Measurements from ENCODE around the gene ROBO1.

ROBO1 gene

DNA sequence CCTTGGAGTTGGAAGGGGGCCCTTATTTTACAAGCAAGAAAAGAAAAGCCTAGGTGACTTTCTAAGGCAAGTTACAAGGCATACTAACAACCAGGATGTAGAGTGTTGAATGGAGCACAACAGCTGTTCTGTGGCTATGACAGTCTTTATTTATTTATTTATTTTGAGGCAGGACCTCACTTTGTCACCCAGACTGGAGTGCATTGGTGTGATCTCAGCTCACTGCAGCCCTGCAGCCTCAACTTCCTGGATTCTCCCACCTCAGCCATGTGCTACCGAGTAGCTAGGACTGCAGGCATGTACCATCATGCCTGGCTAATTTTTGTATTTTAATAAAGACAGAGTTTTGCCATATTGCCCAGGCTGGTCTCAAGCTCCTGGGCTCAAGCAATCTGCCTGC, 973.4 kb downstream of the ROBO1 start:
- Histone ChIP-seq H3K4me3 (ENCODE audit: low read depth in 1 of 2, low read length in 2 of 2) (no peak overlapping the region), H3K27me3 (ENCODE audit: insufficient read depth, low read length, poor library complexity) (no peaks in the 10 kb centered on the region), H3K9me3 (ENCODE audit: insufficient read depth, low read length, severe bottlenecking) (no peaks in the 10 kb centered on the region), H4K20me1 (ENCODE audit: insufficient read depth, low read length) (no peaks in the 10 kb centered on the region), H3K9ac (ENCODE audit: low read depth, low read length) (no peak overlapping the region), H3K79me2 (ENCODE audit: insufficient read depth, low read length) (no peaks in the 10 kb centered on the region), H3K4me1 (ENCODE audit: insufficient read depth, low read length) (no peaks in the 10 kb centered on the region), H3K4me2 (ENCODE audit: insufficient read depth, low read length) (no peak overlapping the region), H3K27ac (ENCODE audit: low read length) (no peak overlapping the region), H3K36me3 (ENCODE audit: insufficient read depth, low read length) (no peaks in the 10 kb centered on the region), H2AFZ (ENCODE audit: low read depth, low read length) (no peak overlapping the region)
- ATAC-seq (ENCODE audit: insufficient read depth, low read depth) (no peak), DNase-seq (no peak)
- TF ChIP-seq, protein P1, sequence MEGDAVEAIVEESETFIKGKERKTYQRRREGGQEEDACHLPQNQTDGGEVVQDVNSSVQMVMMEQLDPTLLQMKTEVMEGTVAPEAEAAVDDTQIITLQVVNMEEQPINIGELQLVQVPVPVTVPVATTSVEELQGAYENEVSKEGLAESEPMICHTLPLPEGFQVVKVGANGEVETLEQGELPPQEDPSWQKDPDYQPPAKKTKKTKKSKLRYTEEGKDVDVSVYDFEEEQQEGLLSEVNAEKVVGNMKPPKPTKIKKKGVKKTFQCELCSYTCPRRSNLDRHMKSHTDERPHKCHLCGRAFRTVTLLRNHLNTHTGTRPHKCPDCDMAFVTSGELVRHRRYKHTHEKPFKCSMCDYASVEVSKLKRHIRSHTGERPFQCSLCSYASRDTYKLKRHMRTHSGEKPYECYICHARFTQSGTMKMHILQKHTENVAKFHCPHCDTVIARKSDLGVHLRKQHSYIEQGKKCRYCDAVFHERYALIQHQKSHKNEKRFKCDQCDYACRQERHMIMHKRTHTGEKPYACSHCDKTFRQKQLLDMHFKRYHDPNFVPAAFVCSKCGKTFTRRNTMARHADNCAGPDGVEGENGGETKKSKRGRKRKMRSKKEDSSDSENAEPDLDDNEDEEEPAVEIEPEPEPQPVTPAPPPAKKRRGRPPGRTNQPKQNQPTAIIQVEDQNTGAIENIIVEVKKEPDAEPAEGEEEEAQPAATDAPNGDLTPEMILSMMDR (IDR thresholded peaks at IDR 0.05; ENCODE audit: borderline replicate concordance, extremely low read depth, low read length, poor library complexity, severe bottlenecking) = no peak
- no peak for TF ChIP-seq EZH2 (IDR thresholded peaks at IDR 0.05; ENCODE audit: borderline replicate concordance, low read depth, low read length, severe bottlenecking)

DNA sequence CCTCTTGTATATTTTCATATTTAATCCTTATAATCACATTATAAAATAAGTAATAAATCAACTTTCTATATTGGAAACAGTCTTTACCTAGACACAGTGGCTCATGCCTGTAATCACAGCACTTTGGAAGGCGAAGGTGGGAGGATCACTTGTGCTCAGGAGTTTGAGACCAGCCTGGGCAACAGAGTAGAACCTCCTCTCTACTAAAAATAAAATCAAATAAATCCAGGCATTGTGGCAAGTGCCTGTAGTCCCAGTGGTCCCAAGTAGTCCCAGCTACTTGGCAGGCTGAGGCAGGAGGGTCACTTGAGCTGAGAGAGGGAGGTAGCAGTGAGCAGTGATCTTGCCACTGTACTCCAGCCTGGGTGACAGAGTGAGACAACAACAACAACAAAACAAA, 975.1 kb downstream of the ROBO1 start:
- no peaks in the 10 kb centered on the region for H3K27me3 ChIP-seq (ENCODE audit: insufficient read depth, low read length, poor library complexity)
- no peaks in the 10 kb centered on the region for H3K9me3 ChIP-seq (ENCODE audit: insufficient read depth, low read length, severe bottlenecking)
- no peak overlapping the region for H3K4me3 ChIP-seq (ENCODE audit: low read depth in 1 of 2, low read length in 2 of 2)
- H3K36me3 ChIP-seq (ENCODE audit: insufficient read depth, low read length) = no peaks in the 10 kb centered on the region
- no peak overlapping the region for H3K9ac ChIP-seq (ENCODE audit: low read depth, low read length)
- H2AFZ ChIP-seq (ENCODE audit: low read depth, low read length) = no peak overlapping the region
- TF ChIP-seq, protein P1 (IDR thresholded peaks at IDR 0.05; ENCODE audit: borderline replicate concordance, extremely low read depth, low read length, poor library complexity, severe bottlenecking) = no peak
- no peak for TF ChIP-seq EZH2 (IDR thresholded peaks at IDR 0.05; ENCODE audit: borderline replicate concordance, low read depth, low read length, severe bottlenecking)
- DNase-seq = no peak
- ATAC-seq (ENCODE audit: insufficient read depth, low read depth) = no peak
- H3K4me2 ChIP-seq (ENCODE audit: insufficient read depth, low read length) = no peak overlapping the region
- H3K4me1 ChIP-seq (ENCODE audit: insufficient read depth, low read length) = no peaks in the 10 kb centered on the region
- no peaks in the 10 kb centered on the region for H3K79me2 ChIP-seq (ENCODE audit: insufficient read depth, low read length)
- no peak overlapping the region for H3K27ac ChIP-seq (ENCODE audit: low read length)
- H4K20me1 ChIP-seq (ENCODE audit: insufficient read depth, low read length) = no peaks in the 10 kb centered on the region

DNA sequence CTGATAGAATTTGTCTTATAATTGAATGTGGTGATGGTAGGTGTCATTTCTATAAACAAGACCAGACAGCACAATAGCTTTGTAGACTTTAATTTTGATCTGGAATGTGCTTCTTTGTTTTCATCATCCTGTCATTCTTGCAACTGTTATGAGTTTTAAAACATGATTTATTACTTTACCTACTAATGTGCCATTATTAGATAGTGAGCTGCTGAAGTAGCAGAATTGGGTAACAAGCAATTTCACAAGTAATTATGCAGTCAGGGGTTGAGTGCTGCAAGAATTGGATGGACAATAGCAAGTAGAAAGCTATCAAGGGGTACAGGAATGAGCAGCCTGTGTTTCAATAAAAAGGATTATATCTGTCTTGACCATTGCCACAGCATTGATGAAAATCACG, 975.6 kb downstream of the ROBO1 start:
- Histone ChIP-seq H3K9me3 (ENCODE audit: insufficient read depth, low read length, severe bottlenecking) (no peaks in the 10 kb centered on the region), H3K9ac (ENCODE audit: low read depth, low read length) (no peak overlapping the region), H3K27ac (ENCODE audit: low read length) (no peak overlapping the region), H3K27me3 (ENCODE audit: insufficient read depth, low read length, poor library complexity) (no peaks in the 10 kb centered on the region), H3K79me2 (ENCODE audit: insufficient read depth, low read length) (no peaks in the 10 kb centered on the region), H3K36me3 (ENCODE audit: insufficient read depth, low read length) (no peaks in the 10 kb centered on the region), H2AFZ (ENCODE audit: low read depth, low read length) (no peak overlapping the region), H4K20me1 (ENCODE audit: insufficient read depth, low read length) (no peaks in the 10 kb centered on the region), H3K4me2 (ENCODE audit: insufficient read depth, low read length) (no peak overlapping the region), H3K4me3 (ENCODE audit: low read depth in 1 of 2, low read length in 2 of 2) (no peak overlapping the region), H3K4me1 (ENCODE audit: insufficient read depth, low read length) (no peaks in the 10 kb centered on the region)
- no peak for ATAC-seq (ENCODE audit: insufficient read depth, low read depth)
- TF ChIP-seq EZH2 (IDR thresholded peaks at IDR 0.05; ENCODE audit: borderline replicate concordance, low read depth, low read length, severe bottlenecking) = no peak
- TF ChIP-seq, protein P1 (IDR thresholded peaks at IDR 0.05; ENCODE audit: borderline replicate concordance, extremely low read depth, low read length, poor library complexity, severe bottlenecking) = no peak
- no peak for DNase-seq

DNA sequence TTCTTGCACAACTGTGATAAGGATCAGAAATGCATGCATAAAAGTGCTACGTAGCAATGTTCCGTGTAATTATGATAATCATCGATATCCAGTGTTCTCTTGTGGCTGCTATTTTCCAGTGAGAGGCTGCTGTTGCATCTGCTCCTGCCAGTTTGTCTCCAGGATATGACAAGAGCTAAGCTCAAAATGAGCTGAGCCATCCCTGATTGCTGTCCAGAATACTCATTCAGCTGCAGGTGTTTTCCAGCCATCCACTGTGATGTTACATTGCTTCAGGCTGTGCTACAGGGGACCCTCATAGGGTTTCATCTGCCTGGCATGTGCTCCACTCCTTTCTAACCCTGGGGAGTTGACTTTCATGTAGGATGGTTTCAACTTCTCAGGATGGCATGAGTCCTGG, 976.0 kb downstream of the ROBO1 start:
- Histone ChIP-seq H2AFZ (ENCODE audit: low read depth, low read length) (no peak overlapping the region), H3K9ac (ENCODE audit: low read depth, low read length) (no peak overlapping the region), H3K27me3 (ENCODE audit: insufficient read depth, low read length, poor library complexity) (no peaks in the 10 kb centered on the region), H4K20me1 (ENCODE audit: insufficient read depth, low read length) (no peaks in the 10 kb centered on the region), H3K4me1 (ENCODE audit: insufficient read depth, low read length) (no peaks in the 10 kb centered on the region), H3K4me3 (ENCODE audit: low read depth in 1 of 2, low read length in 2 of 2) (no peak overlapping the region), H3K36me3 (ENCODE audit: insufficient read depth, low read length) (no peaks in the 10 kb centered on the region), H3K4me2 (ENCODE audit: insufficient read depth, low read length) (no peak overlapping the region), H3K9me3 (ENCODE audit: insufficient read depth, low read length, severe bottlenecking) (no peaks in the 10 kb centered on the region), H3K27ac (ENCODE audit: low read length) (no peak overlapping the region), H3K79me2 (ENCODE audit: insufficient read depth, low read length) (no peaks in the 10 kb centered on the region)
- TF ChIP-seq, protein P1 (IDR thresholded peaks at IDR 0.05; ENCODE audit: borderline replicate concordance, extremely low read depth, low read length, poor library complexity, severe bottlenecking) = no peak
- DNase-seq (no peak), ATAC-seq (ENCODE audit: insufficient read depth, low read depth) (no peak)
